GM12891 (cell line): ENCODE measurements around the gene OTULINL.

Experiments
- PAX5 ChIP-seq: IDR thresholded peaks from 2 replicates; pipeline ENCODE4 v1.6.1; 2011; ENCODE audit warnings: low read length, moderate library complexity, mild to moderate bottlenecking; ENCODE audit not compliant: insufficient read depth, severe bottlenecking
- POLR2A ChIP-seq: IDR thresholded peaks from 2 replicates; pipeline ENCODE4 v1.6.1; 2011; ENCODE audit warnings: low read depth, low read length, control low read depth
- POLR2AphosphoS5 ChIP-seq: IDR thresholded peaks from 2 replicates; pipeline ENCODE4 v1.6.1; 2011; ENCODE audit warnings: low read depth, low read length, control low read depth
- SPI1 ChIP-seq: IDR thresholded peaks from 2 replicates; pipeline ENCODE4 v1.6.1; 2011; ENCODE audit warnings: low read depth, low read length, control low read depth
- TAF1 ChIP-seq: IDR thresholded peaks from 2 replicates; pipeline ENCODE4 v1.6.1; 2011; ENCODE audit warnings: low read depth, low read length, control low read depth

GRCh38 chr5:14656898-14657297, 75.3 kb downstream of the OTULINL start:
- no peak for TF ChIP-seq POLR2A
- TF ChIP-seq POLR2AphosphoS5 = no peak
- no peak for TF ChIP-seq TAF1
- no peak for TF ChIP-seq SPI1
- TF ChIP-seq PAX5 = no peak
